Thymus (tissue), 11 donors: Measurements from ENCODE around the gene SERPINE1. TPM values are rescaled to one million over a fixed set of nuclear protein-coding genes. Genes with fewer than 3 reads are reported as not detected.

ENCODE experiments used
- DNase-seq, 9 donors: peaks; one replicate each; pipeline ENCODE4 v3.0.0-alpha.2; 2013; ENCODE audit warnings: low spot score in 9 of 9, low read depth in 6 of 9, missing footprints in 1 of 9
- H3K27ac ChIP-seq, 2 donors: one replicate each; pipeline ENCODE4 v1.5.1; 2013; ENCODE audit warnings: control low read depth in 1 of 2, low read depth in 1 of 2, low read length in 1 of 2, mild to moderate bottlenecking in 1 of 2, moderate library complexity in 1 of 2
- H3K27me3 ChIP-seq, 2 donors: one replicate each; pipeline ENCODE4 v1.5.1; 2013; ENCODE audit warnings: low read length in 1 of 2; ENCODE audit not compliant: control insufficient read depth in 2 of 2, insufficient read depth in 1 of 2
- H3K36me3 ChIP-seq, 2 donors: one replicate each; pipeline ENCODE4 v1.5.1; 2013; ENCODE audit warnings: low read length in 1 of 2, mild to moderate bottlenecking in 1 of 2, moderate library complexity in 1 of 2; ENCODE audit not compliant: control insufficient read depth in 2 of 2, insufficient read depth in 2 of 2
- H3K4me1 ChIP-seq, 2 donors: one replicate each; pipeline ENCODE4 v1.5.1; 2013; ENCODE audit warnings: low read length in 2 of 2; ENCODE audit not compliant: control insufficient read depth in 2 of 2, insufficient read depth in 2 of 2
- H3K4me3 ChIP-seq, 2 donors: one replicate each; pipeline ENCODE4 v1.5.1; 2013; ENCODE audit warnings: low read length in 2 of 2, control low read depth in 1 of 2, mild to moderate bottlenecking in 1 of 2
- H3K9me3 ChIP-seq, 2 donors: one replicate each; pipeline ENCODE4 v1.5.1; 2013; ENCODE audit warnings: low read length in 1 of 2, mild to moderate bottlenecking in 1 of 2; ENCODE audit not compliant: control insufficient read depth in 2 of 2, insufficient read depth in 1 of 2
- WGBS: extraction: QIAGEN DNeasy Blood & Tissue Kit; methylation state at CpG from one replicate; pipeline ENCODE4 v1.1.7; 2013; 5-methylcytosine and 5-hydroxymethylcytosine counted together
- polyA plus RNA-seq: library from polyadenylated mRNA; stranded (reverse); fragments of 200-250 nt; gene quantifications from one replicate; pipeline ENCODE4 v1.2.3, GENCODE V29; 2013
- total RNA-seq: library from RNA; stranded (reverse); fragments of 120-200 nt; gene quantifications from one replicate; pipeline ENCODE4 v1.2.4, GENCODE V29; 2013
- donor health status: healthy.

The SERPINE1 gene
- total and polyA plus RNA-seq, 2 donors = 2.1 to 7.3 TPM

DNA sequence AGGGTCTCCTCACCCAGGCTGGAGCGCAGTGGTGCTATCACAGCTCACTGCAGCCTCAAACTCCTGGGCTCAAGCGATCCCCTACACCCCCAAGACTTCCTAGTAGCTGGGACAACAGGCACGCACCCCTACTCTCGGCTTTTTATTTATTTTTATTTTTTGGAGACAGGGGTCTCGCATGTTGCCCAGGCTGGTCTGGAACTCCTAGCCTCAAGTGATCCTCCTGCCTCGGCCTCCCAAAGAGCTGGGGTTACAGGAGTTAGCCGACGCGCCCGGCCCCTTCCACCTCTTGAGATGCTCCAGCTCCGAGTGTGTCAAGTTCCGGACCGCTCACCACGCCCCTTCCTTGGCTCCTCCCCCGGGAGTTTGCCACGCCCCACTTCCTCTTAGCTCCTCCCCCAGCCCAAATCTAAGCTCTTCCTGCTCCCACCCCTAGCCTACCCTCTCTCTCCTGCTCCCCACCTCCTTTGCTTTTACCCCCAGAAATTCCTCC is 46.9 kb downstream of the SERPINE1 start:
- H3K27me3 ChIP-seq = peaks cover 72 to 100% of the 10 kb centered on the region in 2 donors
- no peak for DNase-seq
- H3K27ac ChIP-seq = no peak overlapping the region
- 10% methylated on average over 16 of the region's 16 CpGs for WGBS
- no peaks in the 10 kb centered on the region for H3K36me3 ChIP-seq
- peaks cover 19 to 37% of the 10 kb centered on the region in 2 donors for H3K9me3 ChIP-seq
- peaks cover 32 to 49% of the 10 kb centered on the region in 2 donors for H3K4me1 ChIP-seq
- no peak overlapping the region for H3K4me3 ChIP-seq

DNA sequence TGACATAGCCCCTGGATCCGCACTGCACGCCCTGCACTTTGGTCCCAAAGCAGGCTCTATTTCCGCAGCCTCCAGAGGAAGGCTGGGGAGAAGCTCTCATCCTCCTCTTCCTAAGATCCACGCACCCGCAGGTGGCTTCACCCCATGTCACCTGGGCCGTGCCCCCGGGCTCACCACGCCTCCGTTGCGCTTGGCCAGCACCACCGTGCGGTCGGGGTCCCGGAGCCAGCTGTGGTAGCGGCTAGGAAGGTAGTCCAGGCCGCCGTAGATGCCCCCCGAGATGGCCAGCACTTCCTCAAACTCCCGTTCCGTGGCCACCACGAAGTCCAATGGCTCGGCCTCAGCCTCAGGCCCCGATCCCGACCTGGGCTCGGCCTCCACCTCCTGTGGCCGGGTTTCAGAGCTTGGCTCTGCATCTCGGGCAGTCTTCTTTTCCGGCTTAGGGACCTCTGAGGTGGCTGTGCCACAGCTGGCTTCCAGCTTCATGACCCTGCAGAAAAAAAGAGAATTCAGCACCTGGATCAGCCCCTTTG is 47.5 kb downstream of the SERPINE1 start:
- H3K27ac ChIP-seq = no peak overlapping the region
- H3K36me3 ChIP-seq = no peaks in the 10 kb centered on the region
- WGBS = 6% methylated on average over 28 of the region's 28 CpGs
- H3K27me3 ChIP-seq = peaks cover 71 to 100% of the 10 kb centered on the region in 2 donors
- H3K9me3 ChIP-seq = peaks cover 19 to 34% of the 10 kb centered on the region in 2 donors
- H3K4me3 ChIP-seq = no peak overlapping the region
- DNase-seq = no peak
- H3K4me1 ChIP-seq = peaks cover 30 to 44% of the 10 kb centered on the region in 2 donors

DNA sequence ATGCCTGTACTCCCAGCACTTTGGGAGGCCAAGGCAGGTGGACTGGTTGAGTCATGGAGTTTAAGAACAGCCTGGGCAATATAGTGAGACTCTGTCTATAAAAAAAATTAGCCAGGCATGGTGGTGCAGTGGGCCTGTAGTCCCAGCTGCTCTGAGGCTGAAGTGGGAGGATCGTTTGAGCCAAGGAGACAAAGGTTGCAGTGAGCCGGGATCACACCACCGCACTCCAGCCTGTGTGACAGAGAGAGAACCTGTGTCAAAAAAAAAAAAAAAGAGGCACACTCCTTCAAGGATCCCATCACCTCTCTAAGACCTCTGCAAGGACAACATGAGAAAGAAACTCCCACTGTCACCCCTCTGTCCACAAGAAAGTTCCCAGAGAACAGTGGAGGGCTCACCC is 48.8 kb downstream of the SERPINE1 start:
- no peak for DNase-seq
- no peak overlapping the region for H3K4me3 ChIP-seq
- H3K27me3 ChIP-seq = peaks cover 76 to 100% of the 10 kb centered on the region in 2 donors
- H3K36me3 ChIP-seq = no peaks in the 10 kb centered on the region
- H3K27ac ChIP-seq = no peak overlapping the region
- WGBS = 37% methylated on average over 3 of the region's 3 CpGs
- peaks cover 19 to 33% of the 10 kb centered on the region in 2 donors for H3K9me3 ChIP-seq
- H3K4me1 ChIP-seq = peaks cover 18 to 31% of the 10 kb centered on the region in 2 donors

DNA sequence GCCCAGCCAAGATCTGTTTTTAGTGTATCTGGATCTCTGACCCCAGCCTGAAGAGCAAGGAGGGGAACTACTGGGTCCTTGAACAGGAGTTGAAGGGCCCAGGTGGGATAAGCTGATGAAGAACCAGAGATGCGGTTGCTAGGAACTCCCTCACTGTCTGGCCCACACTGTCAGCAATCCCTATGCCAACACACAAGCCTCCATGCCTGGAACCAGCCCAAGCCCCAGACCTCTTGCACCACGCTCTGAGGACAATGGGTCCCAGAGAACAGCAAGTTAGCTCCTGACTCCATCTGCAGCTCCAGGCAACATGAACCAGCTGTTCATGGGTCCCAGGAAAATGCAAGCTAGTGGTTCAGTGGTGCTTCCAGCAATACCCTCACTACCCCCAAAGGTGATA is 50.7 kb downstream of the SERPINE1 start:
- Histone ChIP-seq H3K4me3 (no peak overlapping the region), H3K4me1 (peaks cover 0 to 15% of the 10 kb centered on the region in 2 donors), H3K27ac (no peak overlapping the region), H3K27me3 (peaks cover 83 to 100% of the 10 kb centered on the region in 2 donors), H3K9me3 (peaks cover 13 to 19% of the 10 kb centered on the region in 2 donors), H3K36me3 (no peaks in the 10 kb centered on the region)
- DNase-seq = no peak
- WGBS = 79% methylated on average over 2 of the region's 2 CpGs

DNA sequence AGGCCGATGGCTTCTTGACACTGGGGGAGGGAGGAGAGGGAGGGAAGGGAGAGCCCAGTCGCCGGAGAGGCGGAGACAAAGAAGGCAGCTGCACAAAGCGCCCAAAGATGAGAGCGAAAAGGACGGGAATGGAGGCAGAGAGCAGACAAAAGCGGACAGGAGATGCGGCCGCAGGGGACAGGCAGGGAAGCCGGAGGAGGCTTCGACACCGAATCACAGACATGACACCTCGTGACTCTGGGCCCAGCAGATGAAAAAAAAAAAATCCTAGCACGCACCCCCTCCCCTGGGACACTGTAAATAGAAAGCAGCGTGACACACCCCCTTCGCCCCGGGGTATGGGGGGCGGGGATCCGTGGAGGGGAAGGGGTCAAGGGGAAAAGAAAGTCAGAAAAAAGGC is 52.2 kb downstream of the SERPINE1 start:
- WGBS = 4% methylated on average over 20 of the region's 20 CpGs
- Histone ChIP-seq H3K9me3 (peaks cover 3 to 5% of the 10 kb centered on the region in 2 donors), H3K4me3 (no peak overlapping the region)

DNA sequence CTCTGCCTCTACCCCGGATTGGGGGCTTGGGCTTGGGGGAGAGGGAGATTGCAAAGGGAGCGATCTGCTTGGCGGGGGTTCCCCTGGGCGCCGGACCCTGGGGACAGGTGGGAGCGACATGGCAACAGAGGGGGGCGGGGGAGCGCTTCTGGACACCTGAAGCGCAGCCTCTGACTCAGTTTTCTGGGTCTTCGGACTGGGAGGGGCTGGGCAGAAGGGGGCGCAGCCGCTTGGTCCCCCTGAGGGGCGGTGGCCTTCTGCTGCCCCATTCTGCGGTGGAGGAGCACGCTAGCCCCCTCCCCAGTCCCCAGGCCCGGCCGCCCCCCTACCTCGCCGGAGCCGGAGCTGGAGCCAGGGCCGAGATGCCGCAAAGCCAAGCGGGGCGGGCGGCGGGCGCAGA is 52.8 kb downstream of the SERPINE1 start:
- Histone ChIP-seq H3K36me3 (no peaks in the 10 kb centered on the region), H3K27ac (no peak overlapping the region), H3K9me3 (no peaks in the 10 kb centered on the region), H3K4me3 (no peak overlapping the region), H3K27me3 (peaks cover 65 to 91% of the 10 kb centered on the region in 2 donors), H3K4me1 (no peaks in the 10 kb centered on the region)
- WGBS = 4% methylated on average over 27 of the region's 27 CpGs
- no peak for DNase-seq

More for the DNA sequence above, 52.2 kb downstream of the SERPINE1 start:
- Histone ChIP-seq H3K36me3 (no peaks in the 10 kb centered on the region), H3K27me3 (peaks cover 71 to 93% of the 10 kb centered on the region in 2 donors), H3K4me1 (peaks cover 0 to 6% of the 10 kb centered on the region in 2 donors), H3K27ac (no peak overlapping the region)
- DNase-seq = no peak

DNA sequence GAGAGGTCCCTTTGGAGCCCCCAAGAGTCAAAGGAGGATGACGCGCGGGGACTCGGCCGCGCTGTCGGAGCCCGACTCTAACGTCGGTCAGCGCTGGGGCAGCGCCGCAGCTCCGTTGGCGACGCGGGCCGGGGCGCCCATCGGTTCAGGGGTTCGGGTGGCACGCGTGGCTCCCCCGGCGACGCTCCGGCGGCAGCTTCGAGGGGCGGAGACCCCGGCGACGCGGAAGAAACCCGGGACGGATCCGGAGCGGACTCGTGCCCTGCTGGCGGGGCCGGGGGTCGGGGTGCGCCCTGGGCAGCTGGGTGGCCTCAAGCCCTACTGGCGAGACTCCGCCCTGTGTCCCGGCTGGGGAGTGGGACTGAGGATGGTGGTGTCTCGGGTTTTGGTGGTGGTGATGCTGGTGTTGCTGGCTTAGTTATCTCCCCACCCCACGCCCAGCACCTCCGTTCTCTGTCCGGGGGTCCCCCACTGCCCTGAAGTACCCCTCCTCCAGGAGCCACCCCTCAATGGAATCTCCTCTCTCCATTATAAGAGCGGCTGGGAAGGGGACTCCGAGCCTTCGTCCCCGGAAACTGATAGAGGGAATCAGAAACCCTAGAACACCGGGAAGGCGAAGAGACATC is 53.3 kb downstream of the SERPINE1 start, which contains the start of gene NAT16:
Gene NAT16, minus strand, starts transcription at position 164 of the 626 bp plus-strand sequence. CDS start 5,486 bp downstream, outside the sequence.
- no peaks in the 10 kb centered on the region for H3K36me3 ChIP-seq
- H3K4me3 ChIP-seq = no peak within 1 kb of the TSS
- peaks cover 60 to 90% of the 10 kb centered on the region in 2 donors for H3K27me3 ChIP-seq
- no peaks in the 10 kb centered on the region for H3K4me1 ChIP-seq
- H3K9me3 ChIP-seq = no peaks in the 10 kb centered on the region
- 7% methylated on average over 56 of the region's 56 CpGs for WGBS
- no peak within 1 kb of the TSS for H3K27ac ChIP-seq
- DNase-seq = no peak

DNA sequence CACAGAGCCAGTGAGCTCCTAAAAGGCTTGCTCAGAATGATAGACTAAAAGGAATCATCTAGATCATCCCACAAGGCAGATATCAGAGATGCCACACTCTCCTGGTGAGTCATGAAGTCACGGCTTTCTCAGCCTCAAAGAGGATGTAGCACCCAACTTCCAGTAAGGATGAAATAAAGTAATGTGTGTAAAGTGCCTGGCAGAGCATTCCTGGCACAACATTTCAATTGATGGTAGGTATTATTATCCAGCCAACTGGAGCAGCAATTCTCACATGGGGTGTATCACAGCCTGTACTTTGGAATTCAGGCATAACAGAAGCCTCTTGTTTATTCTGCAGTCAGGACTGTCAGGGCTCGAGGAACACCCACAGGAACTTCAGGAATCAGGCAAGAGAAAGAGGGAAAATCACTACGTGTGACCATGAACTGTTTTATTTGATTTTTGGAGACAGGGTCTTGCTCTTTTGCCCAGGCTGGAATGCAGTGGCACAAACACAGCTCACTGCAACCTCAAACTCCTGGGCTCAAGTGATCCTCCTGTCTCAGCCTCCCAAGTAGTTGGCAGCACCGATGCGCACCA is 58.4 kb downstream of the SERPINE1 start:
- Histone ChIP-seq H3K27ac (no peak overlapping the region), H3K36me3 (no peaks in the 10 kb centered on the region), H3K4me1 (no peaks in the 10 kb centered on the region), H3K9me3 (no peaks in the 10 kb centered on the region), H3K27me3 (peaks cover 18 to 40% of the 10 kb centered on the region in 2 donors), H3K4me3 (no peak overlapping the region)
- WGBS = 74% methylated on average over 5 of the region's 5 CpGs
- DNase-seq = no peak

DNA sequence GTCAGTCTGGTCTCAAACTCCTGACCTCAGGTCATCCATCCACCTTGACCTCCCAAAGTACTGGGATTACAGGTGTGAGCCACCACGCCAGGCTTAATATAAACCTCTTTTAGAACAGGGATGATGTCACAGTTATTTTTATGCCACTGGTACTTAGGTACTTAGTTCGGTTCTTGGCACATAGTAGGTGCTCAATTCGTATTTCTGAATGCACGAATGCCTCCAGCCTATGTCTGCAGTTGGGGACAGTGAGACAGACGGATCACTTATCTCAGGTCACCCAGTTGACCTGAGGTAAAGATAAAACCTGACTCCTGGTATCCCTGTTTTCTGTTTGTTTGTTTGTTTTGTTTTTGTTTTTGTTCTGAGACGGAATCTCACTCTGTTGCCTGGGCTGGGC is 59.3 kb downstream of the SERPINE1 start:
- WGBS = 86% methylated on average over 6 of the region's 6 CpGs
- H3K9me3 ChIP-seq = no peaks in the 10 kb centered on the region
- H3K36me3 ChIP-seq = no peaks in the 10 kb centered on the region
- no peaks in the 10 kb centered on the region for H3K4me1 ChIP-seq
- no peak for DNase-seq
- H3K27me3 ChIP-seq = peaks cover 14 to 31% of the 10 kb centered on the region in 2 donors
- H3K27ac ChIP-seq = no peak overlapping the region
- H3K4me3 ChIP-seq = no peak overlapping the region
